ENCODE measurements around the gene APBA2.

- TF ChIP-seq, protein P1, sequence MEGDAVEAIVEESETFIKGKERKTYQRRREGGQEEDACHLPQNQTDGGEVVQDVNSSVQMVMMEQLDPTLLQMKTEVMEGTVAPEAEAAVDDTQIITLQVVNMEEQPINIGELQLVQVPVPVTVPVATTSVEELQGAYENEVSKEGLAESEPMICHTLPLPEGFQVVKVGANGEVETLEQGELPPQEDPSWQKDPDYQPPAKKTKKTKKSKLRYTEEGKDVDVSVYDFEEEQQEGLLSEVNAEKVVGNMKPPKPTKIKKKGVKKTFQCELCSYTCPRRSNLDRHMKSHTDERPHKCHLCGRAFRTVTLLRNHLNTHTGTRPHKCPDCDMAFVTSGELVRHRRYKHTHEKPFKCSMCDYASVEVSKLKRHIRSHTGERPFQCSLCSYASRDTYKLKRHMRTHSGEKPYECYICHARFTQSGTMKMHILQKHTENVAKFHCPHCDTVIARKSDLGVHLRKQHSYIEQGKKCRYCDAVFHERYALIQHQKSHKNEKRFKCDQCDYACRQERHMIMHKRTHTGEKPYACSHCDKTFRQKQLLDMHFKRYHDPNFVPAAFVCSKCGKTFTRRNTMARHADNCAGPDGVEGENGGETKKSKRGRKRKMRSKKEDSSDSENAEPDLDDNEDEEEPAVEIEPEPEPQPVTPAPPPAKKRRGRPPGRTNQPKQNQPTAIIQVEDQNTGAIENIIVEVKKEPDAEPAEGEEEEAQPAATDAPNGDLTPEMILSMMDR (IDR thresholded peaks at IDR 0.05): no peak
- no peak for TF ChIP-seq EZH2 (IDR thresholded peaks at IDR 0.05)
Observed at GRCh38 chr15:28891588-28891987, 5.8 kb downstream of the APBA2 start.
